ENCODE data around the gene PDX1. TPM values are rescaled to one million over a fixed set of nuclear protein-coding genes. Genes with fewer than 3 reads are reported as not detected.
A peak's percentile ranks its signal among the peaks of the same experiment; 100 is the strongest.

Gene PDX1
- total RNA-seq, 1 donor from 2014 or later, result not detected

DNA sequence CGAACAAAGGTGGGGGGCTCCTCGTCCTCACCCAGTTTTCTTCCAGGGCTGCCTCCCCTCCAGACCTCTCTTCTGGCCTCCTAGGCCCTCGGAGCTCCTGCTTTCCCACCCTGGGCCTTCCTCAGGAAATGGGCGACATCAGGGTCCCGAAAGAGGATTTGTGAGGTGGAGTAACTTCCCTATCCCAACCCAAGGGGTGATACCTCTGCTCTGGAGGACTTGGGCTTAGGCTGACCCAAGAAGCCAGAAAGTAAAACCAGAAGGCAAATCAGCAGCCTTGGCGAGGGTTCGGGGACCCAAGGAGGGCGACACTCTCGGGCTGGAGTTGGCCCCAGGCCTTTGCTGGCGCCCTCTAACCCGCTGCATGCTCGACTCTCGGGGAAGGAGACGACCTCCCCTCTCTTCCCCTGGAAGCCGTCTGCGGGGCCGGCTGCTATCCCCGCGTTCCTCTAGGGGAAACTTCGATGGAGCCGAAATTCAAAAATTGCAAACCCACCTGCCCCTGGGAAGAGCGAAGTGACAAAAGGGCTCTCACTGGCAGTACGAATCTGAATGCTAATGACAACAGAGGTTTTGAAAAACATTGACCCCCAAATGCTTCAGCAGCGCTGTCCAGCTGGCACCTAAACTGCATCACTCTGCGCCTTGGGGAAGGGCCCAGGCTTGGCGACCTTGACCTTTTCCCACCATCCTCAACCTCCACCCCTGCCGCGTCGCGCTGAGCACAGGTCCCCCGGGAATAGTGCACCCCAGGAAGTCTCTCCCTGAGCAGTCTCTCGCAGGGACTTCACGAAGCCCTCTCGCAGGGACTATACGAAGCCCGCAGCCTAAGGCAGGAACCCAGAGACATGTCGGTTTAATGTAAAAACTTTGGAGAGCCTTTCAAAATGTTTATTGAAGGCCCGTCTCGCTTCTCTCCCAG, 2.4 kb downstream of the PDX1 start:
- no peak for FAIRE-seq
- DNase-seq (ENCODE audit: low spot score in 2 of 2), result peak in 1 of 2 donors; percentile 25

DNA sequence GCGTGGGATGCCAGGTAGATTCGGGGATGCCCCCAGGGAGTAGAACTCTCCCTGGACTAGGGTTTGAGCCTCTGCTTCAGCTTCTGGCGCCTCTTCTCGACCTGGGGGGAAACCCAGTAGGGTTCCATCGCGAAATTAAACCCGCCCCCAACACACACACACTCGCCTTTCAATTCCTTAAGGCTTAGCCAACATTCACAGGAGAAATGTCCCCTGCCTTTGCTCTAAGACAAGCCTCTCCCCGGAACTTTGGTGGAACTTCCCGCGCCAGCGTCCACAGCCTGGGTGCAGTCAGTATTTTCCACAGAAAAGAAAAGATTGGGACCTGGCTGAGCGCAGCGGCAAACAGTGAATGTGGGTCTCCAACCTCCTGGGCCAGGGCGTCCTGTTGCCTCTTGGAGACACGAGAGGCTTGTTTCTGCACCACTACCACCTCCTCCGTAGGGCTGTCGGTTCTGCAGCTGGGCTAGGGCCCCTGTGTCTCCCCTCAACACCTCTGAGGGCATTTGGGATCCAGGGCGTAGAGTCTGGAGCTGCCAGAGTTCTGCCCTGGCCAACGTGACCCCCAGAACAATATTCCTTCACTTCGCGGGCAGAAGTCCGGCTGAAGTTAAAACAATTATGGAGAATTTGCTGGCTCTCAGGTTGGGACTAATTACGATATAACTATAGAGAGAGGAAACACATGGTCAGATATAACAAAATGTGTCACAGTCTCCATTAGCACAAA, 3.2 kb downstream of the PDX1 start:
- FAIRE-seq, result no peak
- no peak for DNase-seq (ENCODE audit: low spot score in 2 of 2)

DNA sequence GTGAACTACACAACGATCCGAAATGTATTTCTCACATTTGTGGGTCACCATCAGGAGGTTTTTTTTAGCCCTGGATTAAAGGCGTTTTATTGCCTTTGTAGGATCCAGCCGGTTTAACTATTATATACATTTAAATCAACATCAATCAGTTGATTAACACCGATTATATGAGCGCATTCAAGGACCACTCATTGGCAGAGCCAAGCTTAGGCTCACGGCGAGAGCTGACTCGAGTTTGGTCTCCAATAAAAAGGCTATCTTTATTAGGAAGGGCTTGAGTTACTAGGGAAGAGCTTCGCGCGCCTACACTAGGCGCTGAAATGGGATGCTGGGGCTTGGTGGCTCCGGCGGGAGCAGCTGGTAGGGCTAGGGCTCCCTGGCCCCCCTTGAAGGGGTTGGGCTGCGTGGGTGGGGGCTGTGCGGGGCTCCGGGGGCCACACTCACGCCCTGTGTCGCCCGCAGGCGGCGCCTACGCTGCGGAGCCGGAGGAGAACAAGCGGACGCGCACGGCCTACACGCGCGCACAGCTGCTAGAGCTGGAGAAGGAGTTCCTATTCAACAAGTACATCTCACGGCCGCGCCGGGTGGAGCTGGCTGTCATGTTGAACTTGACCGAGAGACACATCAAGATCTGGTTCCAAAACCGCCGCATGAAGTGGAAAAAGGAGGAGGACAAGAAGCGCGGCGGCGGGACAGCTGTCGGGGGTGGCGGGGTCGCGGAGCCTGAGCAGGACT, 4.2 kb downstream of the PDX1 start:
- FAIRE-seq (no peak), DNase-seq (ENCODE audit: low spot score in 2 of 2) (no peak)

DNA sequence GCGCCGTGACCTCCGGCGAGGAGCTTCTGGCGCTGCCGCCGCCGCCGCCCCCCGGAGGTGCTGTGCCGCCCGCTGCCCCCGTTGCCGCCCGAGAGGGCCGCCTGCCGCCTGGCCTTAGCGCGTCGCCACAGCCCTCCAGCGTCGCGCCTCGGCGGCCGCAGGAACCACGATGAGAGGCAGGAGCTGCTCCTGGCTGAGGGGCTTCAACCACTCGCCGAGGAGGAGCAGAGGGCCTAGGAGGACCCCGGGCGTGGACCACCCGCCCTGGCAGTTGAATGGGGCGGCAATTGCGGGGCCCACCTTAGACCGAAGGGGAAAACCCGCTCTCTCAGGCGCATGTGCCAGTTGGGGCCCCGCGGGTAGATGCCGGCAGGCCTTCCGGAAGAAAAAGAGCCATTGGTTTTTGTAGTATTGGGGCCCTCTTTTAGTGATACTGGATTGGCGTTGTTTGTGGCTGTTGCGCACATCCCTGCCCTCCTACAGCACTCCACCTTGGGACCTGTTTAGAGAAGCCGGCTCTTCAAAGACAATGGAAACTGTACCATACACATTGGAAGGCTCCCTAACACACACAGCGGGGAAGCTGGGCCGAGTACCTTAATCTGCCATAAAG, 4.8 kb downstream of the PDX1 start:
- no peak for FAIRE-seq

DNA sequence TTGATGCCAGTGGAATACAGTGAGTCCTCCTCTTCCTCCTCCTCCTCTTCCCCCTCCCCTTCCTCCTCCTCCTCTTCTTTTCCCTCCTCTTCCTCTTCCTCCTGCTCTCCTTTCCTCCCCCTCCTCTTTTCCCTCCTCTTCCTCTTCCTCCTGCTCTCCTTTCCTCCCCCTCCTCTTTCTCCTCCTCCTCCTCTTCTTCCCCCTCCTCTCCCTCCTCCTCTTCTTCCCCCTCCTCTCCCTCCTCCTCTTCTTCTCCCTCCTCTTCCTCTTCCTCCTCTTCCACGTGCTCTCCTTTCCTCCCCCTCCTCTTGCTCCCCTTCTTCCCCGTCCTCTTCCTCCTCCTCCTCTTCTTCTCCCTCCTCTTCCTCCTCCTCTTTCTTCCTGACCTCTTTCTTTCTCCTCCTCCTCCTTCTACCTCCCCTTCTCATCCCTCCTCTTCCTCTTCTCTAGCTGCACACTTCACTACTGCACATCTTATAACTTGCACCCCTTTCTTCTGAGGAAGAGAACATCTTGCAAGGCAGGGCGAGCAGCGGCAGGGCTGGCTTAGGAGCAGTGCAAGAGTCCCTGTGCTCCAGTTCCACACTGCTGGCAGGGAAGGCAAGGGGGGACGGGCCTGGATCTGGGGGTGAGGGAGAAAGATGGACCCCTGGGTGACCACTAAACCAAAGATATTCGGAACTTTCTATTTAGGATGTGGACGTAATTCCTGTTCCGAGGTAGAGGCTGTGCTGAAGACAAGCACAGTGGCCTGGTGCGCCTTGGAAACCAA, 5.6 kb downstream of the PDX1 start:
- FAIRE-seq (no peak), DNase-seq (ENCODE audit: low spot score in 2 of 2) (no peak)

More for the DNA sequence above, 4.8 kb downstream of the PDX1 start:
- no peak for DNase-seq (ENCODE audit: low spot score in 2 of 2)

DNA sequence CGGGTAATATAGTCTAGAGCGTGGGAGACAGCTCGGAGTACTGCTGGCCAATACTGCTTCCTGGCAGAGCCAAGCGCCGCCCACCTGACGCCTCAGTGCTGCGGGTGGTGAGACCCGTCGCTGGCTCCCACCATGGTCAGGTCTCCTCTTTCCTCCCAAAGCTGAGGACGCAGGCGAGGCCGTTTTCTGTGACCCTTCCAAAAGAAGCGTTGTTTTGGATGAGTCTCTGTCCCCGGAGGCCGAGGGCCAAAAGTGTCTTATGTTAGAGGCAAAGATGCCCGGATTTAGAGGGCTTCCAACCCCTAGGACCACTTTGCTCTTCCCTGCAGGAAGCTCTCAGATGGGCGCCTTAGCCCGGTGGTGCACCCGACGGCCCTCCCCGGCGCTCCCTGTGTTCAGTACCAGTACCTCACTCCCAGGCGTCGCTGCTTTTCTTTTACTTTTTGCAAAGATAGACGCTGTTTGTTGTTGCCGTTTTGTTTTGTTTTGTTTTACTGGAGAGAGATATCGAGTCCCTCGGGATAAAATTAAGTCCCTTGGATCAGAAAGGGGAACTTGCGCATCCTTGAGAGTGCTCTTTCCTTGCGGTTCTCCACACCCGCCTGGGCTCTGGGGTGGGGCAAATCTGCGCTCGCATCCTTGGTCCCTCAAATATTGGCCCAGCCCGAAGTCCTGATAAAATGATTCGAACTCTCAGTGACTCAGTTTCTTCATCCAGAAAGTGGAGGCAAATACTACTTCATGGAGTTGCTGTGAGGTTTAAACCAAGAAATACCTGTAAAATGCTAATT, 7.0 kb downstream of the PDX1 start:
- DNase-seq (ENCODE audit: low spot score in 2 of 2) (no peak), FAIRE-seq (no peak)

DNA sequence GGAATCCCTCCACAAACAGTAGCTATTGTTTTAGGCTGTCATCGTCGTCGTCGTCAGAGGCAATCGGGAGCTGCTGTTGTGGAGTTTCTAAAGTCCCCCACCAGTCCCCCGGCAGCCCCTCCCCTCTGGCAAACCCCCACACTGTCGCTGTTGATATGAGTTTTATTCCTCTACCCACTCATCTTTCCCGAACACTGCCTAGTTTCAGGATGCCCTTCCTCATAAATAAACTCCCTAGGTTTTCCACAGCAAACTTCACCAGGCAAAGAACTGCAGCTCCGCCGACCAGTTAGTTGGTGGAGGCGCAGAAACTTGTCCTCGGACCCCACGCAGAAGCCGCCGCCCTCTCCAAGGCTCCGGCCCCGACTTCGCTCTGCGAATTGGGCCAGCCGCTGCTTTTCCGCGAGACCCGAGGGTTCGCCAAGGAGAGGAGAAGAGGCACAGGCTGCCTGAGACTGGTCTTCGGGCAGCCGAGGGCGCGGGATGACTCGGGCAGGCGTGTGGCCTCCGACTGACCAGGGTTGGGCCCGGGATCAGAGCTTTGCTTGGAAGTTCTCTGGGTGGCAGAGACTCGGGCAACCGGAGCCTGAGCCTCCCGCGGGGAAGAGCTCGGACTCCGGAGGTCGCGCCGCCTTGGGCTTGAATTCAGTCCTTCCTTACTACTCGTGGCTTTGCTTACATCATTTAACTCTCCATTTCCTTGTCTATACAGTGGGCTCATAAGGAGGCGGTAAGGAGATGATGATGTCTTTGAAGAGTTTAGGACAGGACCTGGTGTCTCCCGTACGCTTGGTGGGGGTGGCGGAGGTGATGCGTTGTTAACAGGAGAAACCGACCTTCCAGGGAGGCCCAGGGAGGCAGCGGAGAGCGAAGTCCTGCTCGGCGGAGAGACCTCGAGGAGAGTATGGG, 7.9 kb downstream of the PDX1 start:
- FAIRE-seq (no peak), DNase-seq (ENCODE audit: low spot score in 2 of 2) (no peak)

DNA sequence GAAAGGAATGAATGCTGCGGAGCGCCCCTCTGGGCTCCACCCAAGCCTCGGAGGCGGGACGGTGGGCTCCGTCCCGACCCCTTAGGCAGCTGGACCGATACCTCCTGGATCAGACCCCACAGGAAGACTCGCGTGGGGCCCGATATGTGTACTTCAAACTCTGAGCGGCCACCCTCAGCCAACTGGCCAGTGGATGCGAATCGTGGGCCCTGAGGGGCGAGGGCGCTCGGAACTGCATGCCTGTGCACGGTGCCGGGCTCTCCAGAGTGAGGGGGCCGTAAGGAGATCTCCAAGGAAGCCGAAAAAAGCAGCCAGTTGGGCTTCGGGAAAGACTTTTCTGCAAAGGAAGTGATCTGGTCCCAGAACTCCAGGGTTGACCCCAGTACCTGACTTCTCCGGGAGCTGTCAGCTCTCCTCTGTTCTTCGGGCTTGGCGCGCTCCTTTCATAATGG, 8.6 kb downstream of the PDX1 start:
- no peak for FAIRE-seq
- DNase-seq (ENCODE audit: low spot score in 2 of 2), result peak in 1 of 2 donors; percentile 9

DNA sequence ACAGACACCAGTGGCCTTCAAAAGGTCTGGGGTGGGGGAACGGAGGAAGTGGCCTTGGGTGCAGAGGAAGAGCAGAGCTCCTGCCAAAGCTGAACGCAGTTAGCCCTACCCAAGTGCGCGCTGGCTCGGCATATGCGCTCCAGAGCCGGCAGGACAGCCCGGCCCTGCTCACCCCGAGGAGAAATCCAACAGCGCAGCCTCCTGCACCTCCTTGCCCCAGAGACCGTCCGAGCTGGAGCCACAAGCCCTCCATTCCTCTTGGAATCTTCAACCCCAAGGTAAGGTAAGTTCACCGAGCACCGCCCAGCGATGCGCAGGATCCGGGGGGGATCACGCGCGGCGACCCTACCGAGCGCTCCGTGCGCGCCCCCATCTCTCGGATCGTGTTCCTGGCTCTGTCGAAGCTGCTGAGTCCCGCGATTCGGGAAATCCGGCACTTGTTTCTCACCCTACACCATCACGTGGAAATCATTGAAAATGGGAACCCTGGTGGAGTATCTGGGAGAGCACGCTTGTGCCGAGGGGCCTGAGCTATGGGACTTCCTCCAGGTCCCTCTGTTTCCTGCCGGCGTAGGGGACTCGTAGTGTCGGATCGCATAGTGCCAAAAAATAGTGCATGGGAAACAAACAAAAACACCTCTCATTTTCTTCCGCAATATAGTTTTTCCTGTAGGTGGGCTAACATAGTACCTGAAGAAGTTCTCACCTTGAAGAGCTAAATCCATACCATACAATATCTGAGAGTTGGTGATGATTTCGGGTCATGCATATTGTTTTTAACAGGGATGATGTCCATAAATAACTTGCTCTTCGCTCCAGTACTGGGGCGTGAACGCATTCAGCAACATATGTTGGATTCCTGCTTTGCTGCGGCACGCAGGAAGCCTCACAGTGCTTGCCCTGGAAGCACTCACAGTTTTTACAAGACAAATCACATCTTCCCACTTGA, 9.3 kb downstream of the PDX1 start:
- FAIRE-seq (no peak), DNase-seq (ENCODE audit: low spot score in 2 of 2) (no peak)

DNA sequence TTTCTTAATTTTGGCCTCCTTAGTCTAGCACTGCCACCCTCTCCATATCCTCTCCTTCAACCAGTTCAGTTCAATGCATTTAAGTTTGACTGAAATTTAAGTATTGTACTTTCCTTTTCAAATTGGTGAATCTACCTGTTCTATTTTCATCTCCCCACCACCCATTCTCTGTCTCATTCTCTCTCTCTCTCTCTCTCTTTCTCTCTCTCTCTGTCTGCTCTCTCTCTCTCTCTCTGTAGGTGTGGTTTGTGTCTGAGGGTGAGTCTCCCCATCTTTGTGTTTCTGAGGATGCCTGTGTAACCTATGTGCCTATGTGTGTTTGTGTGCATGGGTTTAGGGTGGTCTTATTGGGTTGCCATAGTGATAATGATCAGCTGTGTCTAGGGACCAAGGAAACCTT, 10.1 kb downstream of the PDX1 start:
- FAIRE-seq (no peak), DNase-seq (ENCODE audit: low spot score in 2 of 2) (no peak)

DNA sequence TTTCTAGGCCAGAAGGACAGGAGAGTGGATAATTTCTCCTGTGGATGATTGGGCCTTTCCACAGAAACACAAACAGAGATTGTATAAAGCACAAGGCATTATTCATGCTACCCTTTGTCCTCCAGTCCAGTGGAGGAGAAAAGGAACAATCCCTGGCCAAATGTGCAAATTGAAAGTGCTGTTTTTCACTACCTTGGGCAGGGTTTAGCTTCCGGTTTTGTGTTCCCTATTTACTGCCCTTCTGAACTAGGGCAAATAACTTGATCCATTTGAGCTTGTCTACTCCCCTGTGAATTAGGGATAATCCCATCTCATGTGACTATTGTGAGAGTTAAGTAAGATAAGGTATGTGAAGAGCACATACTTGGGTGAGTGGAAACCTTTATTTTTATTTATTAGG, 13.3 kb downstream of the PDX1 start:
- DNase-seq (ENCODE audit: low spot score in 2 of 2), result no peak
- FAIRE-seq, result no peak

DNA sequence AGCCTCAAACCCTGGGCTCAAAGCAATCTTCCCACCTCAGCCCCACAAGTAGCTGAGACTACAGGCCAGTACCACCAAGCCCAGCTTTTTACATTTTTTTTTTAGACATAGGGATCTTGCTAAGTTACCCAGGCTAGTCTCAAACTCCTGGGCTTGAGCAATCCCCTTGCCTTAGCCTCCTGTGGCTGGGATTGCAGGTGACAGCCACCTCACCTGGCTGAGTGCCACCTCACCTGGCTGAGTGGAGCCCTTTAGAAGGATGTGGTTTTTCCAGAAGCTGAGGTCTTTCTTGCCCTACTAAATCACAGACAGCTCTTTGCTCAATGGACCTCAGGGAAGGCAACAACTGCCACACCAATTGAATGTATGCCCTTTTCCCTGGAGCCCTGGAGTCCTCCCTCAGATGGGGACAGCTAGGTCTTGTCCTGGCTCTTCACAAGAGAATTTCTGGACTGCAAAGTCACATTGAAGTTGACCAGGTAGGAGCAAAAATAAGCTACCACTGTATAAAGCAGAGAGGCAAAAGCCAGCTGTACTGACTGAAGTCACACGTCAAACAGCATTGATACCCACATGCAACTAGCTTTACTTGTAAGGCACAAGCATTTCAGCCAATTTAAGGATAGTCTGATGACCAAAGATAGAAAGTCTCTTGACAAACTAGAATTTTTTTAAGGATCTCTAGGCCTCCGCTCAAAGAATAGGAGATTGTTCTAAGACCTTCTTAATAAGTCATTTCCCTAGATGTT, 14.0 kb downstream of the PDX1 start:
- DNase-seq (ENCODE audit: low spot score in 2 of 2) (no peak), FAIRE-seq (no peak)

DNA sequence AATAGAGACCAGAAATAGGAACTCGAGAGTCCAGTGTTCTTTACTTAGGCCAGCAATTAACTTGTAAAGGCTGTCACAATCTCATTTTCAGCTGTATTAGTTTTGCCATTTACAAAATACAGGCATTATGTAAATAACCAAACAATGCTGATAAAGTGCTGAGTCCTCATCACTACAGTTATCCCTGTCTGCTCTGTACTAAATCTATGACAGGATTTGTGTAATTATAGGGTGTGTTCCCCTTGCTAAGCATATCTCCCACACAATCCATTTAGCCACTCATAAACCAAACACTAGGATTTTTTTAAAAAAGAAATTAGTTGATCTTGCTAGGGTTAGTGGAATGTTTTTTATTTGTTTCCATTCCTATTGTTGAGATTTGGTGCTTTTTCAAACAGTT, 23.2 kb downstream of the PDX1 start:
- no peak for DNase-seq (ENCODE audit: low spot score in 2 of 2)
- no peak for FAIRE-seq

DNA sequence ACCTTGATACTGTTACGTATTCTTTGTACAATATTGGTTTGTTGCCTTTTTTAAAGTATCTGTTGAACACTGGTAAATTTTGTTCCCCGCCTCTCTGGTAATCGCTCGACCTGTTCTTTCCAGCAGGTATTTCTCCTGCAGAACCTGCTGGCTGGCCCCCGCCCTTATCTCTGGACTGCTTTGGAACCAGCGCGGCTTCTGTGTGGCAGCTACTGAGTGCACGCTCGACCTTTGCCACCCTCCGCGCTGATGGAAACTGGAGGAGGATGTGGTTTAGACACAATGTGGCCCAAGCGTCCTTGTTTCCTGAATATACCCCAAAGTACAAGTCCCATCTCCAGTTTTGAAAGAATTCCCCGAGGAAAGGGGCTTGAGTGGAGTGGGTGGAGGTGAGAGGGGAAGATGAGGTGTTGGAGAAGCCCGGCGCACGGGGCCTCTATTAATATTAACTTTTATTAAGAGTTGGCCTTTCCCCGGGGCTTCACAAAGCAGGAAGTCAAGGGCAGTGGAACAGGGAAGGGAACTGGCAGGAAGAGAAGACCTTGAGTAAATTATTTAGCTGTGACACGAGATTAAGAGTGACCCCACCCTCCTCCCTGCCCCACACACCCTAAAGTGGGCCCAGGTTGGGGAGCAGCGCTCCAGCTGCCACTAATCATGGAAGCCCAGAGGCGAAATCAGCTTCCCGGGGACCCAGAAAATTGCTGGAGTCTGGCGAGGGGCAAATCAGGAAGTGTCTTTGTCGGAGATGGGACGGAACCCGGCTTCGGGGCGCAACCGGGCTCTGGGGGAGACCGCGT, 33.3 kb downstream of the PDX1 start:
- FAIRE-seq, result no peak
- DNase-seq (ENCODE audit: low spot score in 2 of 2), result no peak

DNA sequence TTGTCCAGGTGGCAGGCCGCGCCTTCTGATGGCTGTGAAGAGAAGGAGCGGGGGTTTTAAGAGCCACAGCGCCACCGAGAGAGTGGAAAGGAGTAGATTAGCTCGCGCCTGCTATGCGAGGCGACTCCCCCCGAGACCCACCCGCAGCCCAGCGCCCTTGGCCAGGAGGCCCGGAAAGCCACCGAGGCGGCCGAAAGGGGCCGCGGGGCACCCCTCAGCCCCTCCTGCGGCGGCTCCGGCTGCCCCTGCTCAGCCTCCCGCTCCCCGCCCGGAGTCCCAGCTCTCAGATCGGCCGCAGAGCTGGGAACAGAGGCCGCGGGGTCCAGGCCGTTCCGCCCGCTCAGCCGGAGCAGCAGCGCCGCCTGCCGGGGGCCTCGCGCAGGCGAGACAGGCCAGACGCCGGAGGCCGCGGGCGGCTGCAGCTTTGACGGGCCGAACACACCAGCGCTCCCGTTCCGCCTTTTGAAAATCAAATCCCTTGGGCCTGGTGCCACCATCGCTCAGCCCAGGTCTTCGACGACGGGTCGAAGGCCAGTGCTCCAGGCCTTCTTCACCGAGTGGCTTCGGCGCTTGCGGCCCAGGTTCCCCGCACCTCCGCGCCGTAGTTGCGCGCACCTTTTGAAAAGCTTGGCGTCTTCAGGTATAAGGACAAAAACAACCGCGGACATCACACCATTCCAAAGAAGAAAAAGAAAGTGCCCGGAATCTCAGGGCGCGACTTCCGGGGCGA, 34.0 kb downstream of the PDX1 start:
- FAIRE-seq (no peak), DNase-seq (ENCODE audit: low spot score in 2 of 2) (peak; percentile 73 to 79)
